Caco-2 (cell line): Measurements from ENCODE around the gene AUTS2. TPM values are rescaled to one million over a fixed set of nuclear protein-coding genes. Genes with fewer than 3 reads are reported as not detected.

ENCODE experiments used
- BruUV-seq: library from RNA; stranded (reverse); fragments of 400-500 nt; replicated peaks from 2 replicates; lab custom pipeline; 2021; lab: Mats Ljungman, UMichigan
- CTCF ChIA-PET: fragments of 300-600 bp; sonication (Branson Sonifier 250); formaldehyde crosslinking; loops from one replicate; lab custom pipeline; 2022; ENCODE audit warnings: antibody characterized with exemption; lab: Charles Lee
- POLR2A ChIA-PET: fragments of 300-600 bp; sonication (Branson Sonifier 250); formaldehyde crosslinking; loops from one replicate; lab custom pipeline; 2022; ENCODE audit warnings: antibody characterized with exemption; lab: Charles Lee
- DNase-seq, 2 experiments: peaks; one replicate each; pipeline versions ENCODE4 v3.0.0 to v3.0.0-alpha.2; 2020 to 2022
- H3K27me3 ChIP-seq: replicated peaks from 2 replicates; pipeline ENCODE4 v1.6.0; 2011; ENCODE audit warnings: low read length; ENCODE audit not compliant: control insufficient read depth, insufficient read depth
- H3K36me3 ChIP-seq: 2 replicates; pipeline ENCODE4 v1.5.1; 2011; ENCODE audit warnings: low read length; ENCODE audit not compliant: control insufficient read depth, insufficient read depth
- H3K4me1 ChIP-seq: fragments of 250-450 bp; sonication (Bioruptor Pico); 2 replicates; pipeline ENCODE4 v1.5.1; 2020; ENCODE audit warnings: mild to moderate bottlenecking
- H3K4me3 ChIP-seq: 2 replicates; pipeline ENCODE4 v1.5.1; 2011; ENCODE audit warnings: low read depth, mild to moderate bottlenecking, control low read depth, low read length
- H3K9me3 ChIP-seq: fragments of 250-450 bp; sonication (Bioruptor Pico); 2 replicates; pipeline ENCODE4 v1.5.1; 2020; ENCODE audit warnings: mild to moderate bottlenecking, moderate library complexity
- H3K27ac Mint-ChIP-seq: one replicate; pipeline ENCODE4 v1.8.0; 2022; ENCODE audit warnings: mixed read lengths; ENCODE audit not compliant: unreplicated experiment
- H3K27me3 Mint-ChIP-seq: one replicate; pipeline ENCODE4 v1.8.0; 2022; ENCODE audit warnings: mixed read lengths; ENCODE audit not compliant: insufficient read depth, unreplicated experiment
- H3K36me3 Mint-ChIP-seq: one replicate; pipeline ENCODE4 v1.8.0; 2022; ENCODE audit warnings: mild to moderate bottlenecking, mixed read lengths; ENCODE audit not compliant: insufficient read depth, unreplicated experiment
- H3K4me1 Mint-ChIP-seq: one replicate; pipeline ENCODE4 v1.8.0; 2022; ENCODE audit warnings: low read depth, mixed read lengths; ENCODE audit not compliant: unreplicated experiment
- H3K4me3 Mint-ChIP-seq: one replicate; pipeline ENCODE4 v1.8.0; 2022; ENCODE audit warnings: mild to moderate bottlenecking, moderate library complexity, mixed read lengths; ENCODE audit not compliant: unreplicated experiment
- H3K9me3 Mint-ChIP-seq: one replicate; pipeline ENCODE4 v1.8.0; 2022; ENCODE audit warnings: mixed read lengths; ENCODE audit not compliant: unreplicated experiment
- CTCF ChIP-seq, 2 experiments: fragments of 200-600 bp in 1 of 2; IDR thresholded peaks; 1 replicate in 1 of 2; 2 replicates in 1 of 2; pipeline versions ENCODE4 v1.5.1 to v1.8.0; 2011 to 2022; ENCODE audit warnings: antibody characterized with exemption in 1 of 2, control low read depth in 1 of 2, inconsistent platforms in 1 of 2, low read depth in 1 of 2, low read length in 1 of 2, mild to moderate bottlenecking in 1 of 2, moderate library complexity in 1 of 2; ENCODE audit not compliant: insufficient read depth in 1 of 2, severe bottlenecking in 1 of 2, unreplicated experiment in 1 of 2
- intact Hi-C: fragments of 100-400 bp; cut with micrococcal nuclease; formaldehyde crosslinking; loops from one replicate; pipeline ENCODE4 v1.10.0; 2022; ENCODE audit not compliant: unreplicated experiment
- total RNA-seq: library from RNA; stranded (reverse); gene quantifications from 2 replicates; pipeline ENCODE4 v1.2.3, GENCODE V29; 2022

AUTS2 gene
- total RNA-seq, 1 experiment from 2014 or later = 37.1 TPM

GRCh38 chr7:69832356-69832755, 234.1 kb downstream of the AUTS2 start:
- no peaks in the 10 kb centered on the region for H3K36me3 ChIP-seq
- intact Hi-C loops = loop anchor here (10.0 kb wide), 1 partner anchor 238 kb away; the partner anchor contains the start of gene AUTS2
- no peaks in the 10 kb centered on the region for H3K4me1 ChIP-seq
- H3K27ac Mint-ChIP-seq = no peak overlapping the region
- H3K4me3 ChIP-seq = no peak overlapping the region
- no peaks in the 10 kb centered on the region for H3K9me3 ChIP-seq
- H3K36me3 Mint-ChIP-seq = no peaks in the 10 kb centered on the region
- no peak for TF ChIP-seq CTCF (IDR thresholded peaks at IDR 0.05; ENCODE audit: insufficient read depth in 1 of 2, low read depth in 1 of 2, low read length in 1 of 2, severe bottlenecking in 1 of 2, unreplicated experiment in 1 of 2)
- no peak for DNase-seq
- H3K27me3 Mint-ChIP-seq = peaks cover 6% of the 10 kb centered on the region
- CTCF ChIA-PET = no interaction called here
- H3K27me3 ChIP-seq = no peaks in the 10 kb centered on the region
- H3K9me3 Mint-ChIP-seq = no peaks in the 10 kb centered on the region
- POLR2A ChIA-PET = no interaction called here
- H3K4me3 Mint-ChIP-seq = no peak overlapping the region
- no TSS peak for BruUV-seq
- no peaks in the 10 kb centered on the region for H3K4me1 Mint-ChIP-seq

GRCh38 chr7:69833964-69834363, 235.7 kb downstream of the AUTS2 start:
- H3K27me3 ChIP-seq = no peaks in the 10 kb centered on the region
- intact Hi-C loops = loop anchor here (10.0 kb wide), 1 partner anchor 239 kb away; the partner anchor contains the start of gene AUTS2
- H3K36me3 Mint-ChIP-seq = no peaks in the 10 kb centered on the region
- H3K27me3 Mint-ChIP-seq = peaks cover 6% of the 10 kb centered on the region
- BruUV-seq = no TSS peak
- H3K36me3 ChIP-seq = no peaks in the 10 kb centered on the region
- no peaks in the 10 kb centered on the region for H3K9me3 ChIP-seq
- TF ChIP-seq CTCF (IDR thresholded peaks at IDR 0.05; ENCODE audit: insufficient read depth in 1 of 2, low read depth in 1 of 2, low read length in 1 of 2, severe bottlenecking in 1 of 2, unreplicated experiment in 1 of 2) = no peak
- DNase-seq = no peak
- no peak overlapping the region for H3K27ac Mint-ChIP-seq
- H3K9me3 Mint-ChIP-seq = no peaks in the 10 kb centered on the region
- H3K4me3 ChIP-seq = no peak overlapping the region
- ChIA-PET POLR2A (no interaction called here), CTCF (no interaction called here)
- H3K4me3 Mint-ChIP-seq = no peak overlapping the region
- no peaks in the 10 kb centered on the region for H3K4me1 Mint-ChIP-seq
- no peaks in the 10 kb centered on the region for H3K4me1 ChIP-seq

GRCh38 chr7:69836702-69837101, 238.4 kb downstream of the AUTS2 start:
- BruUV-seq = no TSS peak
- ChIA-PET CTCF (interaction anchor here (1.0 kb wide), 1 partner anchor 96 kb away, joined by 3 read pairs; no protein-coding TSS in a partner anchor), POLR2A (no interaction called here)
- no peak for DNase-seq
- intact Hi-C loops = loop anchor here (10.0 kb wide), 1 partner anchor 242 kb away; the partner anchor contains the start of gene AUTS2
- no peak overlapping the region for H3K4me3 ChIP-seq
- no peak overlapping the region for H3K27ac Mint-ChIP-seq
- H3K4me3 Mint-ChIP-seq = no peak overlapping the region
- TF ChIP-seq CTCF (IDR thresholded peaks at IDR 0.05; ENCODE audit: insufficient read depth in 1 of 2, low read depth in 1 of 2, low read length in 1 of 2, severe bottlenecking in 1 of 2, unreplicated experiment in 1 of 2) = peak; percentile 31 to 43
- H3K9me3 ChIP-seq = no peaks in the 10 kb centered on the region
- H3K36me3 Mint-ChIP-seq = no peaks in the 10 kb centered on the region
- H3K4me1 ChIP-seq = no peaks in the 10 kb centered on the region
- H3K4me1 Mint-ChIP-seq = no peaks in the 10 kb centered on the region
- peaks cover 14% of the 10 kb centered on the region for H3K27me3 Mint-ChIP-seq
- no peaks in the 10 kb centered on the region for H3K9me3 Mint-ChIP-seq
- no peaks in the 10 kb centered on the region for H3K27me3 ChIP-seq
- no peaks in the 10 kb centered on the region for H3K36me3 ChIP-seq
